Measurements from ENCODE around the gene HDAC11.

DNA sequence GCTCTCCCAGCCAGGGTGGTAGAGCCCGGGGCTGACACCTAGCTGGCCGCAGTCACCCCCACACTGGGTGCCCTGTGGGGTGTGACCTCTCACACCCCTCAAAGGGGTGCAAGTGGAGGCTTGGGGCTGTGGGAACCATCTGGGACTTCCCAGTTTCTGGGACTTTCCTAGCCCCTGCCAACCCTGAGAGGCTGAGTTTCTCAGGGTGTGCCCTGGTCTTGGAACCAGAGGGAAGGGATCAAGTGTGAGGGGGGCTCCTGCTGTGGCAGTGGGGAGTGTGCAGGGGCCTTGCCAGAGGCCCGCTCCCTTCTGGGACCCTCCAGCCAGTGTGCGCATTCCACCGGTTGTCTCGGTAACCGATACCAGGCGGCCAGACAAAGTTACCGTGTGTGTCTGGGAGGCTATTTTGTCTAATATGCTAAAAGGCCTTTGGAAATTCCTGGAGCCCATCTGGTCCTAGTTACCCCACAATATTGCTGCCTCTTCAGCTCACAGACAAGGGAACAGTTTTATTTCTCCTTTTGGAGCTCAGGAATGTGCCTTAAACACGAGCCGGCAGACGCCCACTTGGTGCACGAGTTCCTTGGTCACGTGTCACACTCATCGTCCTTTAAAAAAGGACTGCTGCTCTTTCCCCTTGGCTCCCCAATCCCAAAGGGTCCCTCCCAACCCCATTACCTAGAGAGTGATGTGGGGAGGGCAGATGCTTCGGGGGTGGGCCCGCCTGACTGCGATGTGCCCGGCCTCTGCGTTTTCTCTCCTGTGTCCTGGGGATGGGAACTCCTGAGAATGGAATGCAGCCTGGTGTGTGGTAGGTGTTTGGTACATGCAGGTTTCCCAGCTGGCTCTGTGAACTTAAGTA lies 33.2 kb downstream of the HDAC11 start:
- TF ChIP-seq, protein P1, sequence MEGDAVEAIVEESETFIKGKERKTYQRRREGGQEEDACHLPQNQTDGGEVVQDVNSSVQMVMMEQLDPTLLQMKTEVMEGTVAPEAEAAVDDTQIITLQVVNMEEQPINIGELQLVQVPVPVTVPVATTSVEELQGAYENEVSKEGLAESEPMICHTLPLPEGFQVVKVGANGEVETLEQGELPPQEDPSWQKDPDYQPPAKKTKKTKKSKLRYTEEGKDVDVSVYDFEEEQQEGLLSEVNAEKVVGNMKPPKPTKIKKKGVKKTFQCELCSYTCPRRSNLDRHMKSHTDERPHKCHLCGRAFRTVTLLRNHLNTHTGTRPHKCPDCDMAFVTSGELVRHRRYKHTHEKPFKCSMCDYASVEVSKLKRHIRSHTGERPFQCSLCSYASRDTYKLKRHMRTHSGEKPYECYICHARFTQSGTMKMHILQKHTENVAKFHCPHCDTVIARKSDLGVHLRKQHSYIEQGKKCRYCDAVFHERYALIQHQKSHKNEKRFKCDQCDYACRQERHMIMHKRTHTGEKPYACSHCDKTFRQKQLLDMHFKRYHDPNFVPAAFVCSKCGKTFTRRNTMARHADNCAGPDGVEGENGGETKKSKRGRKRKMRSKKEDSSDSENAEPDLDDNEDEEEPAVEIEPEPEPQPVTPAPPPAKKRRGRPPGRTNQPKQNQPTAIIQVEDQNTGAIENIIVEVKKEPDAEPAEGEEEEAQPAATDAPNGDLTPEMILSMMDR (IDR thresholded peaks at IDR 0.05; ENCODE audit: low read length): no peak
- TF ChIP-seq EZH2phosphoT487 (IDR thresholded peaks at IDR 0.05; ENCODE audit: low read length): no peak

Data from MM.1S (cell line).